Psoas muscle (tissue), 8 donors: Measurements from ENCODE around the gene C16orf92. TPM values are rescaled to one million over a fixed set of nuclear protein-coding genes. Genes with fewer than 3 reads are reported as not detected.

Source experiments
- ATAC-seq, 4 donors: fragments of 200-7000 bp; cut with Tn5 transposase; one replicate each; pipeline ENCODE4 v1.9.1; 2020; ENCODE audit warnings: moderate library complexity in 3 of 4, mild to moderate bottlenecking in 2 of 4
- DNase-seq, 2 donors: peaks; one replicate each; pipeline ENCODE4 v3.0.0-alpha.2; 2020
- H3K27ac ChIP-seq: fragments of 200-600 bp; one replicate; pipeline ENCODE4 v1.8.0; 2022
- H3K27me3 ChIP-seq, 3 donors: fragments of 200-600 bp in 1 of 3; one replicate each; pipeline versions ENCODE4 v1.6.1 to v1.8.0; 2013 to 2022; ENCODE audit warnings: low read length in 2 of 3, mild to moderate bottlenecking in 2 of 3, moderate library complexity in 1 of 3; ENCODE audit not compliant: insufficient read depth in 3 of 3
- H3K36me3 ChIP-seq, 2 donors: fragments of 200-600 bp in 1 of 2; one replicate each; pipeline versions ENCODE4 v1.6.1 to v1.8.0; 2013 to 2022; ENCODE audit warnings: low read depth in 1 of 2, mild to moderate bottlenecking in 1 of 2, moderate library complexity in 1 of 2; ENCODE audit not compliant: insufficient read depth in 1 of 2
- H3K4me1 ChIP-seq: fragments of 200-600 bp; one replicate; pipeline ENCODE4 v1.8.0; 2022
- H3K4me3 ChIP-seq: fragments of 200-600 bp; one replicate; pipeline ENCODE4 v1.8.0; 2022; ENCODE audit warnings: mild to moderate bottlenecking
- H3K9me3 ChIP-seq: fragments of 200-600 bp; one replicate; pipeline ENCODE4 v1.8.0; 2022
- CTCF ChIP-seq: fragments of 200-600 bp; IDR thresholded peaks from one replicate; pipeline ENCODE4 v1.8.0; 2022; ENCODE audit warnings: antibody characterized with exemption
- WGBS, 3 donors: extraction: QIAGEN DNeasy Blood & Tissue Kit; methylation state at CpG; one replicate each; pipeline versions ENCODE4 v1.1.6 to v1.1.7; 2013; 5-methylcytosine and 5-hydroxymethylcytosine counted together
- intact Hi-C, 2 donors: fragments of 100-400 bp; cut with DNase I; formaldehyde crosslinking; loops; one replicate each; pipeline versions ENCODE4 v1.11.0 to v1.14.2; 2022
- polyA plus RNA-seq, 3 donors: library from polyadenylated mRNA; stranded (reverse); fragments of 200-250 nt; gene quantifications; one replicate each; pipeline ENCODE4 v1.2.3, GENCODE V29; 2013
- total RNA-seq, 4 donors: library from RNA; stranded (reverse); fragmentation: NEBNext Ultra II Directional in 2 of 4; extraction: Animal tissue kit (Norgen Biotek cat#: 25700) in 2 of 4; gene quantifications; one replicate each; pipeline versions ENCODE4 v1.2.1 to v1.2.4, GENCODE V29; 2021 to 2023
- donor health status: healthy with polysubstance abuse.
- donor health status: DM: no; HTN: no; CAD: no; lungs with moderate emphysema.
- donor health status: Bipolar disorder and iron deficiency.
- donor health status: healthy.
- donor health status: DM: yes; HTN: yes; CAD: no.
- donor health status: DM: no; HTN: no; CAD: no.
- donor health status: DM: no; HTN: no; CAD: no.
- donor health status: DM: yes; HTN: yes; CAD: no.

Gene C16orf92
- total and polyA plus RNA-seq, 7 donors: not detected

DNA sequence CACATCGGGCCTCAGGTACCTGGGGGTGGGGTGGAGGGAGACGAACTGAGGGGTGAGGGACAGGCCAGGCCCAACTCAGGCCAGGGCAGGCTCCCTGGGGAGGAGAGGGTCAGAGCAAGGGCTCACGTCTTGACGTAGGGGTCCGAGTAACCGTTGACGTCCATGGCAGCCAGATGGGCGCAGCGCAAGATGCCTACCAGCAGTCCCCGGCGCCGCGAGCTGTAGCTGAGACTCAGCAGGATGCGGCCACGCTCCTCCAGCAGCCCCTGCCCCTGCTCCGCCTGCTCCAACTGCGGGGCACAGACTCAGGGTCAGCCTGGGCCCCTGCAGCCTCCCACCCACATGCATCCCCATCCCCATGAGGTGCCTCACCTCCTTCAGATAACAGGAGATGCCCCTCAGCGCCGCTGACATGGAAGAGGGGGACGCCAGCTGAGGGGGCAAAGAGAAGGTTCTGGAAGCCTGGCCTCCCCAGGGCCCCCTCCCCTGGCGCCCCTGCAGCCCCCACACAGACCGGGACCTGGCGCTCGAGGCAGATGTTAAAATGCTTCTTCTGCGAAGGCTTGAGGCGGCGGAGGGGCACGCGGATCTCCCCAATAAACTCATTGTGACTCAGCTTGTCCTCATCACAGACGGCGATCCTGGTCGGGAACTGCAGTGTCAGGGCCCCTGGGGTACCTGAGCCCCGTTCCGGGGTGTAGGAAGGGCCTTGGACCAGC is 16.2 kb upstream of the C16orf92 start:
- no peak for ATAC-seq
- WGBS, 3 donors: 74 to 82% (median 76%) methylated on average over 34 of the region's 34 CpGs
- H3K4me3 ChIP-seq: no peak overlapping the region
- no peaks in the 10 kb centered on the region for H3K9me3 ChIP-seq
- no peak for TF ChIP-seq CTCF
- no peak overlapping the region for H3K27ac ChIP-seq
- intact Hi-C loops: loop anchor here (5.0 kb wide), 1 partner anchor 145 kb away; the partner anchor contains the start of gene CDIPT (in 2 of the 2)
- peaks cover 0 to 9% of the 10 kb centered on the region in 2 donors for H3K36me3 ChIP-seq
- no peaks in the 10 kb centered on the region for H3K4me1 ChIP-seq
- peaks cover 0 to 28% (median 13%) of the 10 kb centered on the region in 3 donors for H3K27me3 ChIP-seq
- DNase-seq: no peak

GRCh38 chr16:30007378-30007895 is 15.6 kb upstream of the C16orf92 start:
- DNase-seq (no peak), ATAC-seq (no peak)
- Histone ChIP-seq H3K27ac (no peak overlapping the region), H3K4me1 (no peaks in the 10 kb centered on the region), H3K4me3 (no peak overlapping the region), H3K9me3 (no peaks in the 10 kb centered on the region), H3K36me3 (peaks cover 0 to 9% of the 10 kb centered on the region in 2 donors), H3K27me3 (peaks cover 0 to 34% (median 17%) of the 10 kb centered on the region in 3 donors)
- TF ChIP-seq CTCF: no peak
- WGBS, 3 donors: 61 to 71% (median 62%) methylated on average over 10 to 11 of the region's 11 CpGs
- intact Hi-C loops: loop anchor here (5.0 kb wide), 1 partner anchor 145 kb away; the partner anchor contains the start of gene CDIPT (in 2 of the 2)

DNA sequence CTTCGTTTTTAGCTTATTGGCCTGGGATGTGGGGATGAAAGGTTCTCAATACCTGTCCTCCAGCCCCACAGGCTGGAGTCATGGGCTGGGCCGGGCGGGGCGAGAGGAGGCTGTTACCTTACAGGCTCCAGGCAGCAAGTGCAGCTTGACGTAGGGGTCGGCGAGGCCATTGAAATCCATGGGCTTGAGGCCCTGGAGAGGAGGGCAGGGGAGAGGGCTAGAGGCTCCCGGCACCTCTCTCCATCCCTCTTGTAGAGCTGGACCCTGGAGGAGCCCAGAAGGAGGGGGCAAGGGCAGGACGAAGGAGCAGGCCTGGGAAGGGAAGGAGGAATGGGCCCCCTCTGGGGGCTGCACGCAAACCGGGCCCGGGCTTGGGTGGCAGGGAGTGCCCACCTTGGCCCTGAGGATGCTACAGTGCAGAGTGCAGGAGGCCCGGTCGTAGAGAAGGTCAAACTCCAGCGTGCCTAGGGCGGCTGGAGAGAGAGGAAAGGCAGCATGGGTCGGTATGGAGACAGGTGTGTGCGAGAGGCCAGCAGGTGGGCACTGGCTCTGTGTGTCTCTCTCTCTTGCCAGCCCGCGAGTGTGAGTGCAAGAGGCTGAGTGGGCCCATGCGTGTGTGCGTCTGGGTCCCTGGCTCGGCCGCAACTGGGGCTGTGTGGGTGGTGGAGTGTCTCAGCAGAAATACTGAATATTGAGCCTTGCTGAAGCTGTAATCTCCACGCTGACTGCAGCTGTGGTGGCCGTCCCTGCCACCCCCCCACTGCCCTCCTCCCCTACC is 13.7 kb upstream of the C16orf92 start:
- Histone ChIP-seq H3K4me1 (no peaks in the 10 kb centered on the region), H3K27me3 (peaks cover 0 to 45% (median 17%) of the 10 kb centered on the region in 3 donors), H3K4me3 (no peak overlapping the region), H3K9me3 (no peaks in the 10 kb centered on the region), H3K36me3 (peaks cover 0 to under 1% of the 10 kb centered on the region in 2 donors), H3K27ac (no peak overlapping the region)
- ATAC-seq (no peak), DNase-seq (no peak)
- no peak for TF ChIP-seq CTCF
- 40 to 43% (median 42%) methylated on average over 25 to 26 of the region's 26 CpGs for WGBS, 3 donors
- intact Hi-C loops: loop anchor here (5.0 kb wide), 1 partner anchor 147 kb away; the partner anchor contains the start of gene CDIPT (in 2 of the 2)

DNA sequence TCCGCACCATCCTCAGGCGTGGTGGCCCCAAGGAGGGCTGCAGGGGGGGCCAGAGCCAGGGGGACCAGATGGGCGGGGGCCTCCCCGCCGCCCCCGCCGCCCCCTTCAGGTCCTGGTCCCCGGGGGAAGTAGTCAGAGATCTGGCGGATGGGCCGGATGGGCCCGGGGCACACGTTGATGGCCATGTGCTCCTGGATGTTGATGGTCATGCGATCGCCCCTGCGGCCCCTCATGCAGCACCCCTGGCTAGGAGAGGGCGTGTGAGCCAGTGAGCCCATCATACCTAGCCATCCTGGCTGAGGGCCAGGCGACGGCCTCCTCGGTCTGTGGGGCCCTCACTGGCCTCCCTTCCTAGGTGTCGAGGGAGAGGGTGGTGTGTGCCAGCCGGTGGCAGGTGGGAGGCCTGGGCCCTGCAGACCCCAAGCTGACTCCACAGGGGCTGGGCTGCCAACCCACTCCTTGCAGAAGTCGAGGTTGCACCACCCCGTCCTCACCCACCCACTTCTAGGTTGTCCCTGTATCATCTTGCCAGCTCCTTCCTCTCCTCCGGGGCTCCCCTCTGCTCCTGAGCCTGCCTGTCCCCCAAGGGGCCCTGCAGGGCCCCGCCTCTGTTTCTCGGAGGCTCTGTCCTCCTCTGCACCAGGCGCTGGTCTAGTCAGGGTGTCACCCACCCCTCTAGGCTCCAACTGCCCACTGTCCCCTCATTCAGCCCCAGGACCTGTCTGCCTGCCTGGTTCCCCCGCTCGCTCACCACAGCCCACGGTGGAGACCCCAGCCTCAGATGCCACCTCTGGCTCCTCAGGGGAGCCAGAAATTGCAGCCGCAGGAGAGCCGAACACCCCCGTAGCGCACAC is 12.8 kb upstream of the C16orf92 start:
- 15 to 19% (median 16%) methylated on average over 28 to 34 of the region's 34 CpGs for WGBS, 3 donors
- DNase-seq (no peak), ATAC-seq (no peak)
- H3K27me3 ChIP-seq: peaks cover 0 to 45% (median 17%) of the 10 kb centered on the region in 3 donors
- H3K36me3 ChIP-seq: no peaks in the 10 kb centered on the region
- H3K4me3 ChIP-seq: peak overlapping the region; percentile 52
- no peaks in the 10 kb centered on the region for H3K4me1 ChIP-seq
- TF ChIP-seq CTCF: no peak
- intact Hi-C loops: loop anchor here (5.0 kb wide), 1 partner anchor 148 kb away; the partner anchor contains the start of gene CDIPT (in 2 of the 2)
- H3K9me3 ChIP-seq: no peaks in the 10 kb centered on the region
- H3K27ac ChIP-seq: no peak overlapping the region
